Measurements from ENCODE around the gene CAV1.

Gene CAV1

GRCh38 chr7:116525913-116526861 is 1.4 kb downstream of the CAV1 start:
- peak overlapping the region; percentile 94 for H3K4me3 ChIP-seq (ENCODE audit: low read depth, low read length)
- TF ChIP-seq CTCF (IDR thresholded peaks at IDR 0.05; ENCODE audit: low read depth, low read length), result peak; percentile 40

GRCh38 chr7:116526897-116527296 is 2.1 kb downstream of the CAV1 start:
- peak overlapping the region; percentile 94 for H3K4me3 ChIP-seq (ENCODE audit: low read depth, low read length)

GRCh38 chr7:116527521-116527920 is 2.7 kb downstream of the CAV1 start:
- TF ChIP-seq CTCF (IDR thresholded peaks at IDR 0.05; ENCODE audit: low read depth, low read length), result no peak
- peak overlapping the region; percentile 94 for H3K4me3 ChIP-seq (ENCODE audit: low read depth, low read length)

More at GRCh38 chr7:116526897-116527296, 2.1 kb downstream of the CAV1 start:
- TF ChIP-seq CTCF (IDR thresholded peaks at IDR 0.05; ENCODE audit: low read depth, low read length), result no peak

- H3K4me3 ChIP-seq (ENCODE audit: low read depth, low read length), result peak overlapping the region; percentile 94
- TF ChIP-seq CTCF (IDR thresholded peaks at IDR 0.05; ENCODE audit: low read depth, low read length), result no peak
Observed at GRCh38 chr7:116528008-116528789, 3.4 kb downstream of the CAV1 start.

- peak overlapping the region; percentile 94 for H3K4me3 ChIP-seq (ENCODE audit: low read depth, low read length)
- TF ChIP-seq CTCF (IDR thresholded peaks at IDR 0.05; ENCODE audit: low read depth, low read length), result no peak
Observed at GRCh38 chr7:116529250-116529649, 4.4 kb downstream of the CAV1 start.

- no peak for TF ChIP-seq CTCF (IDR thresholded peaks at IDR 0.05; ENCODE audit: low read depth, low read length)
- H3K4me3 ChIP-seq (ENCODE audit: low read depth, low read length), result peak overlapping the region; percentile 94
Observed at GRCh38 chr7:116530107-116530820, 5.4 kb downstream of the CAV1 start.

All from WI38 (cell line).